Measurements from ENCODE around the gene UGGT1. TPM values are rescaled to one million over a fixed set of nuclear protein-coding genes. Genes with fewer than 3 reads are reported as not detected.

UGGT1 gene
- total RNA-seq, 1 donor from 2014 or later: 47.1 TPM

- peaks cover 7% of the 10 kb centered on the region for H3K4me1 Mint-ChIP-seq (ENCODE audit: low read depth)
- H3K27me3 Mint-ChIP-seq (ENCODE audit: low read depth): no peaks in the 10 kb centered on the region
- peaks cover 4% of the 10 kb centered on the region for H3K36me3 Mint-ChIP-seq (ENCODE audit: low read depth)
- H3K9me3 Mint-ChIP-seq (ENCODE audit: low read depth): no peaks in the 10 kb centered on the region
- no peak for TF ChIP-seq CTCF (IDR thresholded peaks at IDR 0.05)
- no peak overlapping the region for H3K27ac Mint-ChIP-seq (ENCODE audit: unreplicated experiment)
- H3K4me3 Mint-ChIP-seq (ENCODE audit: unreplicated experiment): no peak overlapping the region
- DNase-seq (ENCODE audit: low spot score): no peak
Measured at GRCh38 chr2:128197059-128197458, 106.1 kb downstream of the UGGT1 start.

- no peak overlapping the region for H3K27ac Mint-ChIP-seq (ENCODE audit: unreplicated experiment)
- no peak for DNase-seq (ENCODE audit: low spot score)
- peaks cover 7% of the 10 kb centered on the region for H3K4me1 Mint-ChIP-seq (ENCODE audit: low read depth)
- no peak for TF ChIP-seq CTCF (IDR thresholded peaks at IDR 0.05)
- no peak overlapping the region for H3K4me3 Mint-ChIP-seq (ENCODE audit: unreplicated experiment)
- H3K36me3 Mint-ChIP-seq (ENCODE audit: low read depth): no peaks in the 10 kb centered on the region
- no peaks in the 10 kb centered on the region for H3K27me3 Mint-ChIP-seq (ENCODE audit: low read depth)
- H3K9me3 Mint-ChIP-seq (ENCODE audit: low read depth): no peaks in the 10 kb centered on the region
Measured at GRCh38 chr2:128198656-128199055, 107.7 kb downstream of the UGGT1 start.

GRCh38 chr2:128199141-128199540, 108.1 kb downstream of the UGGT1 start:
- Mint-ChIP-seq H3K27ac (ENCODE audit: unreplicated experiment) (no peak overlapping the region), H3K27me3 (ENCODE audit: low read depth) (no peaks in the 10 kb centered on the region), H3K36me3 (ENCODE audit: low read depth) (no peaks in the 10 kb centered on the region), H3K4me1 (ENCODE audit: low read depth) (peaks cover 7% of the 10 kb centered on the region), H3K4me3 (ENCODE audit: unreplicated experiment) (no peak overlapping the region), H3K9me3 (ENCODE audit: low read depth) (no peaks in the 10 kb centered on the region)
- no peak for DNase-seq (ENCODE audit: low spot score)
- no peak for TF ChIP-seq CTCF (IDR thresholded peaks at IDR 0.05)

GRCh38 chr2:128202791-128203190, 111.8 kb downstream of the UGGT1 start:
- peaks cover 3% of the 10 kb centered on the region for H3K36me3 Mint-ChIP-seq (ENCODE audit: low read depth)
- H3K9me3 Mint-ChIP-seq (ENCODE audit: low read depth): peaks cover 7% of the 10 kb centered on the region
- TF ChIP-seq CTCF (IDR thresholded peaks at IDR 0.05): no peak
- no peak overlapping the region for H3K27ac Mint-ChIP-seq (ENCODE audit: unreplicated experiment)
- DNase-seq (ENCODE audit: low spot score): no peak
- H3K27me3 Mint-ChIP-seq (ENCODE audit: low read depth): no peaks in the 10 kb centered on the region
- no peak overlapping the region for H3K4me3 Mint-ChIP-seq (ENCODE audit: unreplicated experiment)
- H3K4me1 Mint-ChIP-seq (ENCODE audit: low read depth): no peaks in the 10 kb centered on the region

GRCh38 chr2:128206245-128206644, 115.2 kb downstream of the UGGT1 start:
- Mint-ChIP-seq H3K4me3 (ENCODE audit: unreplicated experiment) (no peak overlapping the region), H3K27ac (ENCODE audit: unreplicated experiment) (no peak overlapping the region), H3K9me3 (ENCODE audit: low read depth) (peaks cover 11% of the 10 kb centered on the region), H3K4me1 (ENCODE audit: low read depth) (no peaks in the 10 kb centered on the region), H3K27me3 (ENCODE audit: low read depth) (no peaks in the 10 kb centered on the region), H3K36me3 (ENCODE audit: low read depth) (peaks cover 5% of the 10 kb centered on the region)
- no peak for TF ChIP-seq CTCF (IDR thresholded peaks at IDR 0.05)
- DNase-seq (ENCODE audit: low spot score): no peak
